Measurements from ENCODE around the gene FBXO34.

Gene FBXO34

DNA sequence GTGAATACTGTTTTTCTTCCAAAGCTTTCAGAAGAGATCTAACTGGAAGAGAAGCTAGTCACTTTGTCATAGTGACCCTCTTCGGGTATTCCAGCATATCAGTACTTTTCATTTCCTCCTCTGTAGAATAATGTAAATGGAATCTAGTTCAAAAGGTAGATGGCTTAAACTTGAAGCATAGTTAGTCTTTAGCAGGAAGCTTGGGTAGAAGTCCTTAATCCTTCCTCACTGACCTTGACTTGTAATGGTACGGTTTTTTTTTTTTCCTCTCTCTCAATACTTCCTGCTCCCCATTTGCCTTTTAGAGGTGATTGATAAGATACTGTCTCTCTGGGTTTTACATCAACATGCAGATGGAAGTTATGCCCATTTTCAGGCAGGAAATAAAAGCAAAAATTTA lies 1.7 kb downstream of the FBXO34 start:
- no peak for DNase-seq (ENCODE audit: low read depth, low spot score)

DNA sequence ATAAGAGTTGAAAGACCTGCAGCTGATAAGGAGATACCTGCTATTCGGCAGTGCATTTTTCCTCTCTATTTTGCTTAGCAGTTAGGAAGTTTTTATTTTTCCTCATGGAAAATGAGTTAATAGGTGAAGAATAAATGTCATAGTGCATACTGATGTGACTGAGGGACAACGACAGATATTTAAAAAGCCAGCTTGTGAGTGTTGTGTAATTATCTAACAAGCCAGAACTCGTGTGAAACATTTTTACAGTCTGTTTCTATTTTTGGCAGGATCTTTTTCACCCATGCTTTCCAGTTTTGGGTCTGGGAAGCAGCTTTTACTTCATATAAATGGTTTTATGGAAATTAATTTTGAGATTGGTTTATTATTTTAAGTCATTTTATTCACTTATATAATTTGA lies 2.9 kb downstream of the FBXO34 start:
- no peak for DNase-seq (ENCODE audit: low read depth, low spot score)

DNA sequence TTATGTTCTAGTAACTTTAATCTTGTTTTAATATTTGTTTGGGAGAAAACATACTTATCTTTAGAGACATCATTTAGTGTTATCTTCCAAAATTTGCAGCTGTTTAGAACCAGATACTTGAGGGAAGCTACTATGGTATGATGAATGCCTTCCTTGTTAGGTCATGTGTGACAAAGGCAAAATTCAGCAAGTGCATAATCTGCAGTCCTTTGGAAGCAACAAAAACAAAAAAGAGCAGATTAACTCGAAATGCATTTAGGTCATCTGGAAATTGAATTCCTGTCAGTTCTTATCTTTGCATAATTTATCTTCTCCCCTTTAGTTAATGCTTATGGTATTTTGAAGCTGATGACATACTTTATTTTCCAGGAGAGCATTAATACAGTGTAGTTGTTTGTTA lies 3.5 kb downstream of the FBXO34 start:
- no peak for DNase-seq (ENCODE audit: low read depth, low spot score)

DNA sequence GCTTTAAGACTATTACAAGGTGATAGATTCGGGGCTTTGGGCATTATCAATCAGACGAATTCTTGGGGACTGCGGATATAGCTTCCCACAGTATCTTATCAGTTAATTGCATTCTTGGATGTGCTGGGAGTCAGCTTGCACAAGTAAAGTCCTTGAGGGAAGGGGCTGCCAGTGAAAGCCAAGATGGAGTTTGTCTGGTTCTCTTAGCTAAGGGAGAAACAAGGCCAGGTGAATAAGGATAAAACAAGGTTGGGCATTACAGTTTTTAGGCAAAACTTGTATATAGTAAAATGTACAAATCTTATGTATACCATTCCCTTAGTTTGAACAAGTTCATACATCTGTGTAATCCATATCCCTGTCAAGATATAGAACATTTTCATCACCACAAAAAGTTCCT lies 5.5 kb downstream of the FBXO34 start:
- no peak for DNase-seq (ENCODE audit: low read depth, low spot score)

DNA sequence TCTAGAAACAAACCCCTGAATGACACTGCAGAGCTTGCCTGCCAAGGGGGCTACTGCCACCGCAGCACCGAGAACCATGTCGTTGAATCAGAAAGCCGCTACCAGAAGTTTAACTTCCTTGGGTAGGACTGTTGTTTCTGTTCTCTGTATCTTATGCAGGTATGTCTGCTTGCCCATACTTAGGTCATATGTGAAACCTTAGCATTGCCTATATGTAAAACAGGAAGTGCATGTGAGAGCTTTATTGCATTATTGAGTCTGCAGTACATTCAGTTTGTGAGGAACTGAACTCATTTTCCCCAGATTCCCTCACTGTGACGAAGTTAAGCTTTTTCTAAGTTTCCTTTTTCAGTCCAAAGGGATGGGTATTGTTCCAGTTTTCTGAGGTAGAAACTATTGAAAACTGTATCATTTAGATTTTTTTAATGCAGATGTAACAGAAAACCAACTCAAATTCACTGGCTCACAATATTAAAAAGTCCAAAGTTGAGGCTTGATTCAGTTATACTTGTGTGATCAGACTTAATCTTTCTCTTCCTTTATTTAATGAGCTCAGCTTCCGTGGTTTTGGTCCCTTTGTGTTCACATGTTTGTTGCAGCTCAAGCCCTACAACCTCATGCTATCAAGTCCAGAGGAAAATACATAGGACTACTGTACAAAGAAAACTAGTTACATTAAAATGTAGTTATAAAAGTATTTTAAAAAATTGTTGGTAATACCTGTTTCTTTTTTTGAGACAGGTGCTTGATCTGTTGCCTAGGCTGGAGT lies 6.9 kb downstream of the FBXO34 start:
- no peak for DNase-seq (ENCODE audit: low read depth, low spot score)

DNA sequence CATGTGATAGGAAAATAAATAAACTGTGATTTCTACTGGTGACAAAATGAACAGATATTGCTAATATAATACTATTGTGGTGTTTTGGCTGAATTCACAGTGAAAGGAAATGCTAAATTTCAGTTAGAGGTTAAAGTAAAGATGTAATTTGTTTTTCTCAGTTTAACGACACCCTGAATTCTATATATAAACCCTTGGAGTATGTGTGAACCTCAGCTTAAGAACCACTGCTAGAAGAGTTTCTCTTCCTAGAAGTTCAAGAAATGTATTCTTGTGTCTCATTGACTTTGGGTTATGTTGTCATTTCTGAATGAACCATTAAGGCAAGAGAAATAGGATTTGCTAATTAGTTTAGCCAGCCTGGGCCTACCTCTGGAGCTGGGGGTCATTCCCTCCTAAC lies 8.2 kb downstream of the FBXO34 start:
- DNase-seq (ENCODE audit: low read depth, low spot score): no peak

DNA sequence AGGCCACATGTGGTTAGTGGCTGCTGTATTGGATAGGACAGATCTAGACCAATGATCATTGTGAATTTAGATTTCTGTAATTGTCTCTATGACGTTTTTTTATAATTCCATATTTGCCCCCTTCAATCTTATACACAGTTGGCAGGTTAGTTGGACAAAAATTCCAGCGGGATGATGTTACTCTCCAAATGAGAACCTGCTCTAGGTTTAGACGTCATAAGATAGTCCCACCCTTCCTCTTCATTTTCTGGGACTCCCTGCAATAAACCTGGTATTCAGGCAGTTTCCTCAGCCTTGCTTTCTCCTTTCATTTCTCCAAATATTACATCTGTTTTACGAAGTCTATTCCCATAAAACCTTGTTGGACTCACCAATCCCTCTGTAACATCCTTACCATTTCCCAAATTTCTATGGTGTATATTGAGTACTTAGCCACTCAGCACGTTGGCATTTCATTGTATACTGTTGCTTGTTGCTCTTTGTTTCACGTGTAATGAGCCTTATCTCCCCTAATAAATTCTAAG lies 10.2 kb downstream of the FBXO34 start:
- DNase-seq (ENCODE audit: low read depth, low spot score): no peak

DNA sequence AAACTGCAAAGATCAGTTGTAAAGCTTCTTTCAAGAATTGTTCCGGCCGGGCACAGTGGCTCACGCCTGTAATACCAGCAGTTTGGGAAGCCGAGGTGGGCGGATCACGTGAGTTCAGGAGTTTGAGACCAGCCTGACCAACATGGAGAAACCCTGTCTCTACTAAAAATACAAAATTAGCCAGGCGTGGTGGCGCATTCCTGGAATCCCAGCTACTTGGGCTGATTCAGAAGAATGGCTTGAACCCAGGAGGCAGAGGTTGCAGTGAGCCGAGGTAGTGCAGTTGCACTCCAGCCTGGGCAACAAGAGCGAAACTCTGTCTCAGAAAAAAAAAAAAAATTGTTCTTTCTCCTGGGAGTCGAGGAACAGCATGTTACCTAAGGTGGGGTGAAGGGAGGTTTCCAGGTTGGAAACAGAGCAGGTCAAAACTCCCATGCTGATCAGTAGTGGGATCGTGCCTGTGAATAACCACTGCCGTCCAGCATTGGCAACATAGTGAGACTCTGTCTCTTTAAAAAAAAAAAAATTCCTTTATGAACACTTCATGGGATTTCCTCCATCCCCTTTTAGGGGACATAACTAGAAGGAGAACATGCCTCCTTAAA lies 13.9 kb downstream of the FBXO34 start:
- DNase-seq (ENCODE audit: low read depth, low spot score): no peak

DNA sequence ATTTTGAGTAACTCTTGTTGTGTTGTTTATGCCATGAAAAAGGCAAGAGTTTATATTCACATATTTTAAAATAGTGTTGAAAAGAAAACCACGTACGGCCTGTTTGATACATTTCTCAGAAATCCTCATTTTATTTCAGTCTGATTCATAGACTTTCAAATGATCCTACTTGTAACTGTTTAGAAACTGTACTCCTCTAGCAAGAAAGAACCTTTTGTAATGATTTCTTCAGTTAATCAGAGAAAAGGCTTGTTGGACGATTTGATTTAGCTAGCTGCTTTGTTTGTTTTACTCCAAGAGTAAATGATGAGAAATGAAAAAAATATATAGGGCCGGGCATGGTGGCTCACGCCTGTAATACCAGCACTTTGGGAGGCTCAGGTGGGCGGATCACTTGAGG lies 17.2 kb downstream of the FBXO34 start:
- no peak for DNase-seq (ENCODE audit: low read depth, low spot score)

DNA sequence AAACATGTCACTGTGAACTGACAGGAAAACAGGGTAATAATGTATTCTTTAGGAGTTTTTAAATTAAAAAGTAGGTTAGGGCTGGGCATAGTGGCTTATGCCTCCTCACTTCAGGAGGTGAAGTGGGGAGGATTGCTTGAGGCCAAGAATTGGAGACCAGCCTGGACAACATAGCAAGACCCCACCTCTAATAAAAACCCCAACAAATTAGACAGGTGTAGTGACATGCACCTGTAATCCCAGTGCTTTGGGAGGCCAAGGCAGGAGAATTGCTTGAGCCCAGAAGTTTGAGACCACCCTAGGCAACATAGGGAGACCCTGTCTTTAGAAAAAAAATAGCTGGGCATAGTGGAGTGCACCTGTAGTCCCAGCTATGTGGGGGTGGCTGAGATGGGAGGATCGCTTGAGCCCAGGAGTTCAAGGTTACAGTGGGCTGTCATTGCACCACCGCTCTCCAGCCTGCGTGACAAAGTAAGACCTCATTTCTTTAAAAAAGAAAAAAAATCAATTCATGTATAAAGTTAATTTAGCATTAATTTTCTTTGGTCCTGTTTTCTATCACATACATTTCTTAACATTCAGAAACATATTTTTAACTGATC lies 20.4 kb downstream of the FBXO34 start:
- DNase-seq (ENCODE audit: low read depth, low spot score): no peak

DNA sequence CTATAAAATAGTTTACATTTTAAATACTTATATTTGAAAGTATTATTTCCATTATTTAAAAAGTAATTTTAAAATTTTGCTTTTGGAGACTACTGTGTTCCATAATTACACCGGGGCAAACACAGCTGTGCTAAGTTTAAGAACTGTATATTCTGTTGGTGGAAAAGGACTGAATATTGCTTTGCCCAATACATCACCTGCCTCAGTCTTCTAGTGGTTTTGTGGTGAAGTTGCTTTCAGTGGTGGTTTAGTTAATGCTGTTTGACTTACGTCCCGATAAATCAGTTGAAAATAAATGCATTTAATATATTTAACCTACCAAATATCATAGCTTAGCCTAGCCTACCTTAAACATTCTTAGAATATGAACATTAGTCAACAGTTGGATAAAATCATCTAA lies 23.4 kb downstream of the FBXO34 start:
- DNase-seq (ENCODE audit: low read depth, low spot score): no peak

DNA sequence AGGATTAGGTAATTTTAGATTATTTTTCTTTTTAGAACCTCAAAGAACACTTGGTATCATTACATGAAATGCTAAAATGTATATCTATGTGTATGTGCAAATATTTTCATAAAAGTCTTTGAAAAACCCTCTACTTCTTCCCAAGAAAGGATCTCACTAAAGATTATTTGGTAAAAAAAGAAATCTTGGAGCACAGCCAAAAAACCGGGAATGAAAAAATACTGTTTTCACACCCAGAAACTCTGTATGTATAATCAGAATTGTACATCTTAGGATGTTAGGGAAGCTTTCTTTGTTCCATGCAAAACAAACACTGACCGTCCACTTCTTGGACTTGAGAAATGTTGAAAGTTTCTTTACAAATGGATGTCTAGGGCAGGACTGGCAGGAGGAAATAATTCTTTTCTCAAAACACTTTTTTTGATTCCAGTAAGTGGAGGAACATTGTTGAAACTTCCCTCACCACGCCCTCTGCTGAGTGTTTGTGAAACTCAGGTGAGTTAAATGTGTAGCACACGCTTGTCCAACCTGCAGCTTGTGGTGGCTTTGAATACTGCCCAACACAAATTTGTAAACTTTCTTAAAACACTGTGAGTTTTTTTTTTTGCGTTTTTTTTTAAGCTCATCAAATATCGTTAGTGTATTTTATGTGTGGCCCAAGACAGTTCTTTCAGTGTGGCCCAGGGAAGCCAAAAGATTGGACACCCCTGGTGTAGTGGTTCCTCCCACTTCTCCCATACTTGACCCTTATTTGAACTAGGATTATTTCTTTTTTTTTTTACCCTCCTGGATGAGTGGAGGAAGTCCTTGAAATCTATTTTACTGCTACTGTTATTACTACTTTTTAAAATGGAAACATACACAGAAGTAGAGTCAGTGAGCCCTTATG lies 26.6 kb downstream of the FBXO34 start:
- no peak for DNase-seq (ENCODE audit: low read depth, low spot score)

DNA sequence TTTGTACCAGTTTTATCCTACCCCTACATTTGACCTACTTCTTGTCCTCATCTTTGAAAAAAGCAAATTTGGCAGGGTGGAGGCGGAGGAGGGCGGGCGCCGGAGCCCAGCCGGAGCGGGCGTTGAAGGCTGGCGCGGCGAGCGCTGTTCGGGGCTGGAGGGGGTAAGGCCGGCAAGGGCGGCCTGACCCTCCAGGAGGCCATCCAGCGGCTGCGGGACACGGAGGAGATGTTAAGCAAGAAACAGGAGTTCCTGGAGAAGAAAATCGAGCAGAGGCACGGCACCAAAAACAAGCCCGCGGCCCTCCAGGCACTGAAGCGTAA lies 27.2 kb downstream of the FBXO34 start:
- no peak for DNase-seq (ENCODE audit: low read depth, low spot score)

DNA sequence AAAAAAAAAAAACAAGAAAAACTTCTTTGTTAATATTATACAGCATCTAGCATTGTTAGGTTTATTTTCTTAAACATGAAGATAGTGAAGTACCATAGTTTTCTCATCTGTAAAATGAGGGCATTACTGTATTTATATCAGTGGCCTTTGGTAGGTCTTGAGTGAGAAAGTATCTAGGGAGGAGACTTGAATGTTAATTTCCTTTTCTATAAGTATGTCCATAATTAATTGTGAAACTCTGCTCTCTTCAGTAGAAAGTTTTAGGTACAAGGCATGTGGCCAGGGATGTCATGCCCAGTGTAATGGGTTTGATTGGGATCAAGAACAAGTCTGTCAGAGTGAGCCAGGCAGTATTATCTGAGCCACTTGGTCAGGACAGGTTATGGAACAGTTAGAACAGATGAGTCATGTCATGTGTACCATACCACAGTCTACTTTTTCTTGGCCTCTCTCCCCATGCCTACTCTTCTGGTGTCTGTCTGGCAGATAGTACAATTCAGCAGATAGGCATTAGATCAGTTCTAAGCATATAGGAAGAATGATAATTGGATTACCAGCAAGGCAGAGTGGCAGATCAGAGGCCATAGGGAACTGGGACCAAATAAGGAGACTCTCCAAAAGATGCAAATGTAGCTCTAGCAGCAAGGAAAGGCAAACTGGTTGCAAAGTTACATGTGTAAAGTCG lies 30.4 kb downstream of the FBXO34 start:
- DNase-seq (ENCODE audit: low read depth, low spot score): no peak

DNA sequence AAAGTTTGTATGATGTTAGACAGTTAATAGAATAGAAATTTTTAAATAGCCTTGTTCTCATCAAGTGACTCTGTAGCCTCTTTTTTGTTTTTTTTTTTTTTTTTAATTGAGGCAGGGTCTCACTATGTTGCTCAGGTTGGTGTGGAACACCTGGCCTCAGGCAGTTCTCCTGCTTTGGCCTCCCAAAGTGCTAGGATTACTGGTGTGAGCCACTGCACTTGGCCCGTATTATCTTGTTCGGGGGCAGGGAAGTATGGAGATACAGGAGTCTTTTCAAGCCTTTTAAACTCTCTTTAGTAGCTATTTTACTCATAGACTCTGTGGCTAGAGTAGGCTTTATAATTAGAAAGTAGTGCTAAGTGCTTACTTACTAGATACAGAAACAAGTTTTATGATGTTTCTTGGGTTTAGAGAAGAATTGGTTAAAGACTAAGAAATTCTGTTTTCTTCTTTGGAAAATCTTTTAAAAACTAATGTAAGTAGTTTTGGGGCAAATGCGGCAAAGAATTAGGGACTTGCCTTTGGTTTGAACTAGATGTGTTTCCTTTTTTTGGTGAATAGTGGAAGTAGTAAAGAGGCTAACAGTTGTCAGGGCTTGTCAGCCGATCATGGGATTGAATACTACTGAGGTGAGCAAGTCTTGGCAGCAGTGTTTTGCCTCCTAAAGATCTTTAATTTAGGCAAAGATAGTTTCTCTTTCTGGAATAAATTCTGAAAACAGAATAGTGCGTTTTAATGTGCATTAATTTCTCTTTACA lies 31.3 kb downstream of the FBXO34 start:
- no peak for DNase-seq (ENCODE audit: low read depth, low spot score)

DNA sequence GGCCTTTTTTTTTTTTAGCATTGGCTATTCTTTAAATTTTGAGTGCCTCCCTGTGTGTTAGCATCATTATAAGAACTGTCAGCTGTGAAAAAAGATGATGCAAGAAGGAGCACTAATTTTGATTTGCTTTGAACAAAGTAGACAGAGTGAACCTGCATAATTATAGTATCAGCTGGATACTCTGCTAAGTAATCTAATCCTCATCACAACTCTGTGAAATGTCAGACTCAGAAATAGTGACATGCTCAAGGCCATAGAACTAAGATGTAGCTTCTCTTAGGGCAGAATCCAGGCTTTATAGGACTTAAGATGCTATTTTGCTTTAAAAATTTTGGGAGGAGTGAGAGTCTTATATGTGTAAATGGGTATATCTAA lies 31.9 kb downstream of the FBXO34 start:
- DNase-seq (ENCODE audit: low read depth, low spot score): no peak

DNA sequence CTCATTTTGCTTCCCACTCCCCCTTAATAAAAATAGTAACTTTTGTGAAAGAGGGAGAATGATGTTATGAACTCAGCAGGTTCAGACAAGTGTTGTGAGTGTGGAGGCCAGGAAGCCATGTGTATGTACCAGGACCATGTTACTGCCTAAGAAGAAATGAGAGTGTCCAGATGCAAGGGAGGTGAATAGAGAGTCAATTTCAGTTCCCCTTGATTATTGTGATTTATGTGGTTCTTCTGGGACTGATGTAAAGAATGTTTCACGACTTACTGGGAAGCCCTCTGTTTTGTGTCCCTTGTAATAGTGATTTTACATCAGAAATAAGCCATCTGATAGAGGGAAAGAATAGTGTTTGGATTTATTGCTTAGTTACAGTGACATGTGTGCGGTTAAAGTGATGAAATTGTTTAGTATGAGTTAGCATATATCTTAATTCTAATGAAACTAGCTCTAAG lies 32.5 kb downstream of the FBXO34 start:
- no peak for DNase-seq (ENCODE audit: low read depth, low spot score)

DNA sequence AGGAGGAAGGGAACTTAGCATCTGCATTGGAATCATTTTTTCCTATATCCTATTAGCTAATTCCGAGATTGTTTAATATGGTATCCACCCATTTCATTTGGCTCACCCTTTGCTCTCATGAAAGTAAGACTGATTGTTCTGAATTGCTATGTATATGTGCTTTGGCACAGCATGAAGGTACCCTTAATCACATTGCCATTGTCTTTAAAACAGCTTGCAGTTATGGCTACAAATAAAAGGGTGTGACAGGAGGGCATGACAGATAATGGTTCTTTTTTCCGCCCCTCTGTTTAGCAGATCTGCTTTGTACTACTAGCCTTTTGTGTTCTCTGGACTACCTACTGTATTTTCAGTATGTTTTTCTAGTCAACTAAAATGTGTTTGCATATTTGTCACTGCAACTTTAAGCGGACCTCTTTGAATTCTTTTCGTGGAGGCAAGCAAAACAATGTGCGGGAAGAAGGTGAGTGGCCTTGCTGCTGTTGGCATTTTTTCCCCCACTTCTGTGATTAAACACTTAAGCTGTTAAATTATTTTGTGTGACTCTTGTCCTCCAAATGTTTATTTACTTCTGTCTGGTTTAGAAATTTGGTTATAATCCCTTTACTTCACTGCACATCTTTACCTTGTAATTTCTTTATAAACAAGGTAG lies 35.8 kb downstream of the FBXO34 start:
- no peak for DNase-seq (ENCODE audit: low read depth, low spot score)

DNA sequence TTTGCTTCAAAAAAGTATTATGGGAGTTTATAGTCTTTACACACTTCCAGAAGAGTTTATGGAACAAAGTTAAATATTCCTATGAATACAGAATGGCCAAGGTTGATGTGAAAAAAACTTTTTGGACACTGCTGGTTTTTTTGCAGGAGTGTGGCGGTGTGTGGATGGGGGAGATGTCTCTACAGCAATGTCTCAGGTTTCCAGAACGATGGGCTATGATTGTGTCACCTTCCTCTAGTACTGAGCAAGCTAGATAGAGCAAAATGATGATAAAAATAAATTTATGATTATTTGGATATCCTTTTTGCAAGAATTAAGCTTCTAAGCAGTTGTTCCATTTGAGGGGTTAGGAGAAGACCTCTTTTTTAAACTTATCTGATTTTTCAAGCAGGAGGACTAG lies 37.9 kb downstream of the FBXO34 start:
- DNase-seq (ENCODE audit: low read depth, low spot score): no peak

DNA sequence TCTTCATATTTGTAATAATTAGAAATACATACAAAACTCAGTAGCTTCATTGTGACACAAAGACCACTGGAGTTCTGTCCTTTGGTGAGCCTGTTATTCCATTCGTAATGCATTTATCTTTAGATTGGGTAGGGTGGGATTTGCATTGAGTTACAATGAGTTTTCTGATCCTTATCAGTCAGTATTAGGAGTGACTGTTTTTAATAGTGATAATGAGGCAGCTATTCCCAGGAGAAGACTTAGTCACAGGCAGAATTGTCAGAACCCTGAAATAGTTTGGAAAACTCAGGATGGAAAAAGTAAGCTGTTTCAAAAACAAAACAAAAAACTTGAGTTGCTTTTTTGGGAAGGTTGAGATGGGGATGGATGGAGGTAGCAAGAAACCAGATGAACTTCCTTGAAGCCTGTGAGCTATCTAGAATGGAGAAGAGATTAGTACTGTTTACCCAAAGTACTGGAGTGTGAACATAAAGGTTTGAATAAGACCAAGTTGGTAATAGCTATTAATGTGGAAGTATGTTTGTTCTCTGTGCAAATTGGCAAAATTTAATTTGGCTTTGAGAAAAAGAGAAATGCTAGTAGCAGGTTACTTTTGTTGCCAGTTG lies 38.6 kb downstream of the FBXO34 start:
- no peak for DNase-seq (ENCODE audit: low read depth, low spot score)
